ENCODE results near the gene SORT1.

The SORT1 gene

GRCh38 chr1:109361649-109362048 is 36.1 kb downstream of the SORT1 start:
- CTCF ChIA-PET, result no interaction called here

GRCh38 chr1:109361069-109361468 is 36.6 kb downstream of the SORT1 start:
- CTCF ChIA-PET, result interaction anchor here (1.2 kb wide), 1 partner anchor 38 kb away, joined by 7 read pairs; no protein-coding TSS in a partner anchor
- TF ChIP-seq CTCF (IDR thresholded peaks at IDR 0.05; ENCODE audit: insufficient read depth, low read length, missing control alignments), result no peak
- no peak for DNase-seq (ENCODE audit: low read depth, low spot score)
- no peak overlapping the region for H3K4me3 ChIP-seq (ENCODE audit: low read depth, low read length)
- POLR2A ChIA-PET, result interaction anchor here (0.8 kb wide), 1 partner anchor 29 kb away, joined by 3 read pairs; no protein-coding TSS in a partner anchor

More at GRCh38 chr1:109361649-109362048, 36.1 kb downstream of the SORT1 start:
- DNase-seq (ENCODE audit: low read depth, low spot score), result no peak
- TF ChIP-seq CTCF (IDR thresholded peaks at IDR 0.05; ENCODE audit: insufficient read depth, low read length, missing control alignments), result no peak
- no peak overlapping the region for H3K4me3 ChIP-seq (ENCODE audit: low read depth, low read length)
- POLR2A ChIA-PET, result interaction anchor here (0.8 kb wide), 1 partner anchor 28 kb away, joined by 3 read pairs; no protein-coding TSS in a partner anchor

- ChIA-PET CTCF (interaction anchor here (0.6 to 1.4 kb wide), 3 partner anchors 8 to 43 kb away, joined by 3 to 5 read pairs (median 3); no protein-coding TSS in a partner anchor), POLR2A (no interaction called here)
- H3K4me3 ChIP-seq (ENCODE audit: low read depth, low read length), result no peak overlapping the region
- no peak for DNase-seq (ENCODE audit: low read depth, low spot score)
- no peak for TF ChIP-seq CTCF (IDR thresholded peaks at IDR 0.05; ENCODE audit: insufficient read depth, low read length, missing control alignments)
Measured at GRCh38 chr1:109357616-109358015, 40.1 kb downstream of the SORT1 start.

GRCh38 chr1:109356915-109357314 is 40.8 kb downstream of the SORT1 start:
- CTCF ChIA-PET, result interaction anchor here (0.6 to 1.7 kb wide), 5 partner anchors 9 to 78 kb away, joined by 3 to 5 read pairs (median 3); no protein-coding TSS in a partner anchor
- DNase-seq (ENCODE audit: low read depth, low spot score), result no peak
- no peak for TF ChIP-seq CTCF (IDR thresholded peaks at IDR 0.05; ENCODE audit: insufficient read depth, low read length, missing control alignments)
- H3K4me3 ChIP-seq (ENCODE audit: low read depth, low read length), result no peak overlapping the region
- POLR2A ChIA-PET, result no interaction called here

- H3K4me3 ChIP-seq (ENCODE audit: low read depth, low read length), result no peak overlapping the region
- POLR2A ChIA-PET, result no interaction called here
- no peak for TF ChIP-seq CTCF (IDR thresholded peaks at IDR 0.05; ENCODE audit: insufficient read depth, low read length, missing control alignments)
- CTCF ChIA-PET, result interaction anchor here (0.6 to 1.7 kb wide), 4 partner anchors 9 to 77 kb away, joined by 3 to 5 read pairs (median 4); no protein-coding TSS in a partner anchor
- DNase-seq (ENCODE audit: low read depth, low spot score), result no peak
Measured at GRCh38 chr1:109356505-109356904, 41.2 kb downstream of the SORT1 start.

GRCh38 chr1:109354929-109355328 is 42.8 kb downstream of the SORT1 start:
- CTCF ChIA-PET, result interaction anchor here (0.8 to 1.6 kb wide), 3 partner anchors 8 to 78 kb away, joined by 3 to 6 read pairs (median 4); no protein-coding TSS in a partner anchor
- POLR2A ChIA-PET, result no interaction called here
- no peak for TF ChIP-seq CTCF (IDR thresholded peaks at IDR 0.05; ENCODE audit: insufficient read depth, low read length, missing control alignments)
- H3K4me3 ChIP-seq (ENCODE audit: low read depth, low read length), result no peak overlapping the region
- no peak for DNase-seq (ENCODE audit: low read depth, low spot score)
